ENCODE data around the gene BCR.
A peak's percentile ranks its signal among the peaks of the same experiment; 100 is the strongest.
"Not testable (repeated sequence)": the region's sequence is repeated elsewhere in the genome, so short reads cannot be mapped to it uniquely, and the experiment has no call there.

Gene BCR

GRCh38 chr22:23180301-23180892 lies at the start of gene BCR:
Gene BCR, plus strand, starts transcription at chr22:23180509. Its CDS starts 452 bp downstream, at chr22:23180961.
- peak; percentile 52 to 60 for DNase-seq

GRCh38 chr22:23130697-23131096 lies 49.6 kb upstream of the BCR start:
- no peak for DNase-seq

GRCh38 chr22:23131931-23132330 lies 48.4 kb upstream of the BCR start:
- no peak for DNase-seq

GRCh38 chr22:23132376-23133091 lies 47.8 kb upstream of the BCR start:
- DNase-seq: no peak

GRCh38 chr22:23133922-23134321 lies 46.4 kb upstream of the BCR start:
- DNase-seq: no peak

- not testable (repeated sequence) for DNase-seq
These were observed 43.3 kb upstream of the BCR start for GRCh38 chr22:23136991-23137390.

- no peak for DNase-seq
These were observed 42.8 kb upstream of the BCR start for GRCh38 chr22:23137468-23137867.

GRCh38 chr22:23137905-23138561 lies 42.3 kb upstream of the BCR start:
- DNase-seq: peak; percentile 21 to 36

- no peak for DNase-seq
These were observed 41.5 kb upstream of the BCR start for GRCh38 chr22:23138584-23139435.

GRCh38 chr22:23140385-23140784 lies 39.9 kb upstream of the BCR start:
- DNase-seq: no peak

GRCh38 chr22:23142546-23143105 lies 37.7 kb upstream of the BCR start:
- DNase-seq: no peak

- DNase-seq: no peak
These were observed 37.2 kb upstream of the BCR start for GRCh38 chr22:23143119-23143518.

- no peak for DNase-seq
These were observed 35.9 kb upstream of the BCR start for GRCh38 chr22:23144432-23144831.

GRCh38 chr22:23144932-23145877 lies 35.1 kb upstream of the BCR start, which contains the start of gene RAB36:
Gene RAB36, plus strand, starts transcription at chr22:23145477. Its CDS starts 1,140 bp downstream, at chr22:23146617.
- peak; percentile 84 to 89 for DNase-seq

GRCh38 chr22:23145878-23146470 lies 34.3 kb upstream of the BCR start:
- DNase-seq: no peak

GRCh38 chr22:23146478-23147205 lies 33.7 kb upstream of the BCR start:
- DNase-seq: no peak

- no peak for DNase-seq
These were observed 32.5 kb upstream of the BCR start for GRCh38 chr22:23147617-23148387.

GRCh38 chr22:23149743-23150238 lies 30.5 kb upstream of the BCR start:
- no peak for DNase-seq

- DNase-seq: no peak
These were observed 29.5 kb upstream of the BCR start for GRCh38 chr22:23150762-23151161.

Measured in activated CD4-positive, alpha-beta T cell treated with anti-CD3 and anti-CD28 coated beads, Interleukin-2, amount 50 U/mL, for 48 hours (primary cell).